ENCODE results near the gene ERC2.

ERC2 gene

DNA sequence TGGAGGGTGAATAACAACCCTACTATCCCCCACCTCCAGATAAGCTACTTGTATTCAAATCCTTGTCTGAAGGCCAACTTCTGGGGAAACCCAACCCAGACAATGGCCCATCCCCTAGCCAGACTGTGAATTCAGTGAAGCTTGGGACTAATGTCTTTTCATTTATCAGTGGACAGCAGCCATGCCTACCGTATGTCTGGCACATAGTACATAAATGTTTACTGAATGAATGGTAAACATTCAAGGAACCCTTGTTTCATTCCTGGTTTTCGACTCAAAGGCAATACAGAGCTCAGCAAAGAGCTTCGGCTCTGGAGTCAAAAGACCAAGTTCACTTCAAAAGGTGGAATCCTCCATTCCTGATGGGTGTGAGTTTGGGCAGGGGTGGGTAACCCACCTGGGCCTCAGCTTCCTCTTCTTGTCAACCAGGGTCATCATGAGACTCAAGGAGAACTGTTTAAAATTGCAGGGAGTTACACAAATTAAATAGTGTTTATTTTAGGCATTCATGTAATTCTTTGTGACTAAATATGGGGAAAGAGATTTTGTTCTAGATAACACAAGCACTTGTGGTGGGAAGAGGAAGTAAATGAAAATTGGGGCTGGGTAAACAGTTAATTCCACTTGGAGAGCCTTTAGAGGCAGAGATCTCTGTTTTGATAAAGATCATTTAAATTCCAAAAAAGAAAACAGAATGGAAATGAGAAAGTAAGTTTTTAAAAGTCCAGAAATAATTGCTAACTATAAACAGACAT is 677.5 kb downstream of the ERC2 start:
- no peak for DNase-seq (ENCODE audit: low read depth)

DNA sequence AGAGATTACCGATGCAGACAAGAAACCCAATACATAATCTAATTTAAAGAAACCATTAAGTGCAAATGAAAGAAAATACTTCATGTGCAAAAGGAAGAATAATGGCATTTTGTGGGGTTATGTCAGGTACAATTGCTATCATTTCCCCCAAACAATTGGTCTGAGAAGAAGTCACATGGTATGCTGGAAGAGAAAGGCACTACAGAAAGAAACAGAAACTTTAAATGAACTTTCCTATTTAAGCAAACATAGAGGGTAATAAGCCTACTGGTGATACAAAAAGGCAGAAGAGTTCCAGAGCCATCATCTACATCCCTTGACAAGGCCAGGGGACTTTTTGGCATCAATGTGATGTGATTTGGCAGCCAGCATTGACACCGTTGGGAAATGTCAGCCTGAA is 678.8 kb downstream of the ERC2 start:
- no peak for DNase-seq (ENCODE audit: low read depth)

DNA sequence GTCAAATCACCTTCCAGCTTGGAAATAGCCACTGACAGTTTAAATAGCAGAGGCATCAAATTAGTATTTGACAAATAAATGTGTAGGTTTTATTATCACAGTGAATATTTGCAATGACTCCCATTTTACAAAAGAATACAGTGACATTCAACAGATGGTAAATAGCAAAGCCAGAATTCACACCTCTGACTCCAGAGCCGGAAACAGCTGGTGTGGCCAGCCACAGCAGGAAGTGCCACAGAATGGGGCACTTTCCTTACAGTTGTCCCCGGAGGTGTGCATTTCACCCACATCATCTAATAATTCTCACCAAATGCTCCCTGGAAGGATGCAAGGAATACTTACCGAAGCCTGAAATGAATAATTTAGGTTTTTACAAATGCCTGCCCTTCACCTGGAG is 685.5 kb downstream of the ERC2 start:
- DNase-seq (ENCODE audit: low read depth), result no peak

DNA sequence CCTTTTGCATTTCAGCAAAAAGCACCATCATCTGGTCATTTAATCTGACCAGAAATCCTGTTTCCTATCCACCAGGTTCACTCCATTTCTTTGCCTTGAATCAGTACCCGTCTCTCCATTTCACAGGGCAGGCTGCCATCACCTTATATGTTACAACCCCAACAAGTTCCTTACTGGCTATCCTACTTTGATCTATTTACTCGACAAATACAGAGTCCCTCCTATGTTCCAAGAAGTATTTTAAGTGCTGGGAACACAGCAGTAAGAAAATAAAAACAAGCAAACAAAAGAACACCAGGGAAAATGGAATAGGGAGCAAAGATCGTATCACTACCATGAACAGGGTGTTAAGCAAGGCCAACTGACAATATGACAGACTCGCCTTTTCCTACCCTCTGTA is 685.9 kb downstream of the ERC2 start:
- no peak for DNase-seq (ENCODE audit: low read depth)

DNA sequence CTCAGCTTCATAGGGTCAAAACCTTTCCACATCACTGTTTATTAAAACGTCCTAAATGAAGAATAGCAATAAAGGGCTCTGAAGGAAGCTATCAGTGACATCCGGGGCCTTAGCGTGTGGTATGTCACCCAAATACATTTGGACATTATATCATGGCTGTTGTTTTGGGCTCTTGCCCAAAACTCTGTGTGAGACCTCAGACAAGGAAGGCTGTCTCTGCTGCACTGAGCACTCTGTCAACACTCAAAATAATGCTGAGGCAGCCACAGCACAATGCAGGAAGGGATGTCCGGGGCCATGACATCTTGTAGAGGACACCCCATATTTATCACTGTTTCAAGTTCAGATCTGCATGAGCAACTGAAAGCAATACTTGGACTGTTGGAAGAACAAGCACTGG is 687.4 kb downstream of the ERC2 start:
- no peak for DNase-seq (ENCODE audit: low read depth)

DNA sequence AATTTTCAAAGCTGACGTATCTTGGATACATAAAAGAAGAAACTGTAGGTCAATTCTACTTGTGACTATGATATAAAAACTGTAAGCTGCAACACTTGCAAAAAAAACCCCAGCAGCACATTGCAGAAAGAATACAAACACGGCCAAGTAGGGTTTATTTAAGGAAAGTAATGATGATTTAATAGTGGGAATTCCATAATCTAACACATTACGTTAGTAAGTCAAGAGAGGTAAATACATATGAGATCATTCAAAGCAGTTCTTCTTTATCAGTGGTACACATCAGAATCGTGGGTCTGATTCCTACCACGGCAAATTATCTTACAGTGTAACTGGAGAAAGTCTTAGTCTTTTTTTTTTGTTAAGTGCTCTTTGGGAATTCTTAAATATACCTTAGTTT is 688.7 kb downstream of the ERC2 start:
- no peak for DNase-seq (ENCODE audit: low read depth)

DNA sequence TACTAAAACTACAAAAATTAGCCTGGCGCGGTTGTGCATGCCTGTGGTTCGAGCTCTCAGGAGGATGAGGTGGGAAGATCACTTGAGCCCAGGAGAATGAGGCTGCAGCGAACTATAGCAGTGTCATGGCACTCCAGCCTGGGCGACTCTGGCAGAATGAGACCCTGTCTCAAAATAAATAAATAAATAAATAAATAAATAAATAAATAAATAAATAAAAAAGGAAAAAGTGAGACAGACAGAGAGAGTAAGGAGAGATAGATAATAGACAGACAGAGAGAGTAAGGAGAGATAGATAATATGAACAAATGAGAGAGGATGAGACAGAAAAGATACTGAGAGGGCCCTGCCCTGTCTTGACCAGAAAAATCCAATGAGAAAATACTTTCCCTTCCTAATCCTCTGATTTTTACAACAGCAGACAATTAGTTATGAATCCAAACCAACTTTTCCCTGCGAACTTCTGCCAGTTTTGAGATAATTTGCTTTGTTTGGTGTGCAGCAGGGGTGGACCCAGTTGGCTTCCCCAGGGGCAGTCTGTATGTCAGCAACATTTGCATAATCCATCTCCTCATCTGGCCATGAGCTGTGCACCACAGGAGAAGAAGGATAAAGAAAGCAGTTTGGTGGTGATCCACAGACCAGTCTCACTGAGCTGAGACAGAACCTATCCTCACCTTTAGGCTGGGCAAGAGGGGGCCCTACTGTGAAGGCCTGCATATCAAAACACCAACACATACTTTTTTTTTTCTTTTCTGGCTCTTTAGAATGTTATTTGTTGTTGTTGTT is 692.7 kb downstream of the ERC2 start:
- no peak for DNase-seq (ENCODE audit: low read depth)

DNA sequence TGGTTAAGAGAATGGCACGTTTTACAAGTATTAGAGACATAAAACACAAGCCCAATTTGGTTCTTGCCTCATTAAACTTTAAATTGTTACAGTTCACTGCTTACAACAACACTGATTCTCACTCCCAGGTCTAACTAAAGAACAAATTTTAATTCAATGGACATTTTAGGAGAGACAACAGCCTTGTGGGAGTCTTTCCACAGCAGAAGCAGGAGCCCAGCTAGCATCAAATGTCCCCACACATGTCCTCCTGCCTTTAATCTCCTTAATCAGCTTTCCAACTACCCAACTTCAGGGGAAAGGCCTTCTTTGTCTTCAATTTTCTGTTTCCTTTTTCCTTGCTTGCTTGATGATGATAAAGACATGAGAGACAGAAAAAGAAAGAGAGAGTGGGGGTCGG is 693.4 kb downstream of the ERC2 start:
- no peak for DNase-seq (ENCODE audit: low read depth)

DNA sequence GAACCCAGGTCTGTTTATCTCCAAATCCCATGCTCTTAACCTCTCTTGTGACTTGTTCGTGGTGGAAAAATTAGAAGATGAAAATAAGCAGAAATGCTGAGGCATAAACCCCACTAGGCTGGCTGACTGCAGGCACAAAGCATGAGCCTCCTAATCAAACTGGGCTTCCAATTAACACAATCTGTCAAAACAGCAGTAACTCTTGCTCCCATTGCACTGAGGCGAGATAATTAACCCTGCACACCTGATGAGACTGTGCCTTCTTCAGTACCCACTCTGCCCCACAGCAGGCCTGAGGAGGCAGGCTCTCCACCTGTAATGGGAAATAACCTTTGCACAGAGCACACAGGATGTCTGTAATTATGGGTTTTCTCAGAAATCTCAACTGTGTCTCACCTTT is 696.8 kb downstream of the ERC2 start:
- DNase-seq (ENCODE audit: low read depth), result no peak

DNA sequence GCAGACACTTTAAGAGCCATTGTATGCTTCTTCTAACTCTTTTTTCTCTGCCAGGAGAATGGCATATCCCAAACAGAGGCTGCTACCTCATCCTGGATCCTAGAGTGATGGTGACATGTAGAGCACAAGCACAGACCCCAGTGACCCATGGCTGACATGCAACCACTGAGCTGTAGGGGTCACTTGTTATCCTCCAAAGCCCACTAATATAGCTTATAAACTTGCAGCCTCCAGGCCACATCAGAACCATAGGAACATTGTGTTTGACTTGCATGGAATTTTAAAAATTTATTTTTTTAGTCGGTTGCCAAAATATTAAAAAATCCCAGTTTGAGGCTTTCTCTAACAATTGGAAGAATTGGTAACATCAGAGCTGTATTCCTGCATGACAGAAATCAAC is 698.2 kb downstream of the ERC2 start:
- DNase-seq (ENCODE audit: low read depth), result no peak

DNA sequence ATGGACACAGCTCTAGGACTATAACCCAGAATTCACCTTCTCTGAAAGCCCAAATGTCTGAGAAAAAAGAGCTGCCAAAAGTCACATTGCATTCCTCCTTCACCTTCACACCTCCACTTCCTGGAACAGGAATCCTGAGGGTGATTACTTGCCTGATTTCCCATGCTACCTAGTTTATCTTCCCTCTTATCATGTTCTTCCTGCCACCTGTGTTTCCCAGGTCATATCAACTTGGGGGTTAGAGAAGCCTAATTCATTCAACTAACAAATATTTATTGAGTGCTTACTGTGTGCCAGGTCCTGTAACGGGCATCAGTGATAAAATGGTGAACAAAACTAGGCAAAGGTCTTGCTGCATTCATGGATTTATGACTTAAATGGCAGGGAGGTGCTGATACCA is 701.5 kb downstream of the ERC2 start:
- DNase-seq (ENCODE audit: low read depth), result no peak

DNA sequence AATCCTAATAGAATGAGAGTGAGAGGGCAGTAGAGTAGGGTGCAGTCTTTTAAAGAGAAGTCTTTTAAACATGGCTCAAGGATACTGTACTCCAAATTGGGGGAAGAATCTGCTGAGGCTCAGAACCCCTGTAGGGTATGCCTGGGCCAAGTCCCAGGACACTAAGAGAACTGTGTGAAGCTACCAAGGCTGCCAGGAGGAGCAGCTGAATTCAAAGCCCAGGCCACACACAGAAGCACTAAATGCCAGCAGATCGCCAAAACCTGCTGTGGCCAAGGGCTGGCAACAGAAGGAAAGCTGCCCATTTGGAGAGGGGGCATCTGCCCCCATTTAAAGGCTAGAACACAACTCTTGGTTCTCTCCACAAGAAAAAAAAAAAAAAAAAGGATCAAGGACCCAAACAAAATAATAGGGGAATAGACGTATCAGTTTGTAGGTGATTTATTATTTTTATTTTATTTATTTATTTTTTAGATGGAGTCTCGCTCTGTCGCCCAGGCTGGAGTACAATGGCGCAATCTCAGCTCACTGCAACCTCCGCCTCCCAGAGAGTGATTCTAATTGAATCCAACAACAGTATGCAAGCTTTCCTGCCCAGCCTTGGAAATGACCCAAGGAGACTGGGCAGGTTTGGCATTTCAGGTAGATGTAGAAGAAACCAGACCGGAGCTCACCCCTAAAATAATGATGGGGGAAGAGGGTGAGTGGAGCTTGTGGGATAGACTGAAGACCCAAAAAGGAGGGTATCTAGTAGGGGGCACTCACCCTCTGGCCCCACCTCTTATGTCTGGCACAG is 702.2 kb downstream of the ERC2 start:
- no peak for DNase-seq (ENCODE audit: low read depth)

DNA sequence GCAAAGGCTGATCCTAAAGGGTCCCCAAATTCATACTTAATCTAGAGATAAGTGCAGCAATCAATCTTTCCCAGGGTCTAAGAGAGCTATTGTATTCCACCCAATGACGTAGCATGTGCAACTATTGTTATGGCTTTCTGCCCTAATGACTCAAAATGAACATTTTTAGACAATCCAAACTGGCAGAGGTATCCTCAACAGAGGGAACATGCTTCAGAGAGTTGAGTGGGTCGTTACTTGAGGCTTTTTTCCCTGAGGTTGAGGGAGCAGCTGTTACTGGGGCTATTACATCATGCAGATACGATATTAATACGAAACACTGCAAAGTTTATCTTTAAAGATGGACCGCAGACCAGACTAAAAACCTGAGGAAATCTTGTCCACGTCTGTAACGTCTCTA is 702.9 kb downstream of the ERC2 start:
- DNase-seq (ENCODE audit: low read depth), result no peak

DNA sequence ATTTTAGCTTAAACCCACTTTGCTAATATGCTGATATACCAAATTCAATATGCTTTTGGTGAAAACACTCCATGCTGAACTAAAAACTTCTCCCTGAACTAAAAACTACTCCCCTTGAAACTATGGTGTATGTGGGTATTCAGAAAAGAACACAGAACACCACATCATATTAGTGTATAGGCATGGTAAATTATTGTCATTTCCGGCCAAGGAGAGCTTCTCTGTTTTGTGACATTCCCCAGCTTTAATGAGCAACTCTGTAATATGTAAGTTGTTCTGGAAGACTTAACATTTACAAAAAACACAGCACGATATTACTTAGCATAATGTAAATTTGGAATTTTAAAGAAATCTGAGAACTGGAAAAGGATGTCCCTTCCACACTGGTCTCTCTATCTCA is 711.3 kb downstream of the ERC2 start:
- no peak for DNase-seq (ENCODE audit: low read depth)

DNA sequence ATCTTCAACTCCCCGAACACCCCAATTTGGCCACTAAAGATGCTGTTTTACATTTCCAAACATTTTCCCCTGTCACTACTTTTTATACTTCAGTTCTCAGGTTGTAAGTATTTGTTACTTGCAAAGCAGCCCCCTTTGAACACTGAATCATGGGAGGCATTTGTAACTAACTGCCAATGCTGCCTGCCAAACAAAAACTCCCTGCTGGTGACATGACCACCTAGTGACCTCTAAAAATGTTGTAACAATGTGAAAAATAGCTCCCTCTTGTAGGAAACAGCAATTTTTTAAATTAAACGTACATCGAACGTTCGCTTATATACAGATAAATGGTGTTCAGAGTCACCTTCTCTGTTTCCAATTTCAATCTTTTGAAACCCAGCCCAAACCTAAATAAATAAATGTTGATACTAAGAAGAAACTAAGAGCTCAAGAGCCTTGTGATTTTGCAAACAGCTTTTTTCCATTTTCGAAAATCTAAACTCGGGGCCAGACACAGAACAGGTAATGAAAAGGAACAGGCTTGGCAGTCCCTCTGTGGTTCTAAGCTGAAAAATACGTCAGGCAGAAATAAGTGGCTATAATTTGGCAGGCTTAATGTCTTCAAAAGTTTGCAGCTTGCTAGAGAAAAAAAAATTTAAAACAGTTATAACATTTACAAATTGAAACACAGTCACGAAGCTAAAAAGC is 712.6 kb downstream of the ERC2 start:
- no peak for DNase-seq (ENCODE audit: low read depth)

DNA sequence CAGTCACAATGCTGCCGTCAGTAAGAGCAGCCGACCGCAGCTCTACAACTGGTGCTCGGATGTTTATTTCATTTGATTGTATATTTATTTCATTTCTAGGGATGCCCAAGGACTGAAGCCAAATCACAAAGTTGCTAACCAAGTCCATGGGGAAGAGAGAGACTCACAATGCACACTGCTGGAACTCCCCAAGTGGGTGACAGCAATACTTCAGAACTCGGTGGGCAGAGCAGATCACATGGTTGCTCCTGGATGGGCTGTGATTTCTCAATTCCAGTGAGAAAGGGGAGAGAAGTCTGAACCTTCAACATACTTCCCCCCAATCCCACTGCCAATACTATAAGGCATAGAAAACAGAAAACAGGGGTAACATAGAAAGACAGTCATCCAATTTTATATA is 715.4 kb downstream of the ERC2 start:
- DNase-seq (ENCODE audit: low read depth), result no peak

DNA sequence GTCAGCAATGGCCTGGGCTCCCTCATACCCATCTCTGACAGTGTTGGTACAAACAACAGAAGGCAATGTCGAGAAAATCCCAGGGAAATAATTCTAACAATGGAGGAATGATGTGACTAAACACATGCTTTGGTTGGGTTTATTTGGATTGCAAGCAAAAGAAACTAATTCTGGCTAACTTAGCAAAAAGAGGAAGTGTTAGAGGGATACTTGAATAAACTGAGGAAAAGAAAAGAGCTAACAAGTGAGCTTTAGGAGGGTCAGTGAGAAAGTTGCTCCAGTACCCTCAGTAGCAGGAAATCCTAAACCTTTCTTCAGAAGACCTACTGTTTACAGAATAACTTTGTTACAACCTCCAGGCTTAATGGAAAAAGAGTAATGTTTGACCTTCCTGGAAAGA is 716.5 kb downstream of the ERC2 start:
- no peak for DNase-seq (ENCODE audit: low read depth)

DNA sequence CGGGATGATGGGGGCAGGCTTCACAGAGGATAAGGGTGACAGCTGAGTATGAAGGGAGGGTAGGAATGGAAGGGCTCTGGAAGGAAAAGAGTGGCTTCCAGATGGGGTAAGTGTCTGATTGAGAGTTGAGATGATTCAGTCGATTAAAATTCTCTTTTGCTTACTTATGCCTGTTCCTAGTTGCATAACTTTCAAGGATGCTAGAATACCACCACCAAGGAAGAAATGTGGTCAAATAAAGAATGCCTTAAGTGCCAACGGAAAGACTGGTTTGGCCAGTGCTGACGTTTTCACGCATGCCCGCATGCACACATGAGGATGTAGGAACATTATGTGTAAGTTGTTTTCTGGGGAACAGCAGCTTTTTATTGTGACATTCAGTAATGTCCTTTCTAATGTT is 717.7 kb downstream of the ERC2 start:
- no peak for DNase-seq (ENCODE audit: low read depth)

DNA sequence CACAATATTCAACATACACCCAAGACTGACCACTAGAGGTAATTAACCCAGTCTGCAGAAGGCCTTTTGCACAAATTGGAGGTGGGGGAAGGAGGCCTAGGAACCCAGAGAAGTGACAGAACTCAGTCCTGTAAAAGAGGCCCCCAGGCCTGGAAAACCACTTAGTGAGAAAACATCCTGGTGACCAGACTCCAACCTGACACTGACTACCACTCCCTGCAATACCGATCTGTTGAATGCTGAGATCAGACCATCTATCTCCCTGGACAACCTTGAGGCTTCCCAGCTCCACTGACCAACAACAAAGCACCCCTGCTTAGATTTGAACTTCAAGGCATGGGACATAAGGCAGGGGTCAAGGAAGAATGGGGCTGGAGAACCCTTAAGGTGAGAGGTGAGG is 719.2 kb downstream of the ERC2 start:
- no peak for DNase-seq (ENCODE audit: low read depth)

DNA sequence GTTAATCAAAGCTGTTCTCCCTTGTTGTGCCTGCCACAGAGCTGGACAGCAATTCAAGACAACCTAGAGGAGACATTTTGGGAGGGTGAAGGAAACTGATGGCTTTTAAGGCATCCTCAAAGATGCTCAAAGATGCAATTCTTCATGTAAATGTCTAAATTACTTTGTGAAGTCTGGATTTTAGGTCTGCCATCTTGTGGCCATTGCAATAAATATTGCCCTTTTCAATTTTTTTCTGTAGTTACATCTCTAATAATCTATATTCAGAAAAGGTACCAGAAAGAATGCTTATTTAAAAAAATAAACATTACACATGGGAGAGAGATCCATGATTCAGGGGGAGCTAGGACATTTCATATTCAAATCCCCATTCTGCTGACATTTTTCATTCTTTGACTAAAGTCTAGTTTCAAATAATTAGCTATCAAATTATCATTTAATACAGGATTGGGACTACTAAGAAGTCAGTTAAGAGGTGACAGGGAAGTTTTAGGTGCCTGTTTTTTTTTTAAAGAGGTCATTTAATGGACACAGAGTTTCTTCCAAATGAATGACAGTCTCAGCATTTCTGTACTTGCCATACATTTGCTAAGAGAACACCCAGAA is 721.4 kb downstream of the ERC2 start:
- DNase-seq (ENCODE audit: low read depth), result no peak

DNA sequence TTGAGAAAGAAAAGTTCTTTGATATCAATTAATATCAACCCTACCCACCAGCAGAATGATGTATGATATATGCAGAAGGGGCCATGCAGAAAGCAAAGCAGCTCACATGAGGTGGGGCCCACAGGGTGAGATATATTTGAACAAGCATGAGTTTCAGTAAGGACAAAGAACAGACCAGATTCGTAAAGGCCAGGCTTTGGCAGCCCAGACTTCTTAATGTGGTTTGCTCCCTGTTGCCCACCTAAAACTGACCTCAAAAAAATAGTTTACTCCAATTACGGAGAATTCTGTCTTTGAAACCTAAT is 725.5 kb downstream of the ERC2 start:
- no peak for DNase-seq (ENCODE audit: low read depth)

All from stimulated activated CD8-positive, alpha-beta memory T cell treated with anti-CD3 and anti-CD28 coated beads, Interleukin-4, amount 100 ng/mL, for 24 hours (primary cell).